H1 (cell line): Measurements from ENCODE around the gene L3MBTL4. TPM values are rescaled to one million over a fixed set of nuclear protein-coding genes. Genes with fewer than 3 reads are reported as not detected.

Source experiments
- BCL11A ChIP-seq, 2 experiments: IDR thresholded peaks; one replicate each; pipeline ENCODE4 v1.6.1; 2011; ENCODE audit warnings: low read depth in 2 of 2, low read length in 2 of 2, mild to moderate bottlenecking in 2 of 2
- E2F6 ChIP-seq: IDR thresholded peaks from 2 replicates; pipeline ENCODE4 v1.6.1; 2012; ENCODE audit warnings: inconsistent platforms
- TBP ChIP-seq: IDR thresholded peaks from 2 replicates; pipeline ENCODE4 v1.6.1; 2011; ENCODE audit warnings: low read depth, low read length, improper control_type of control experiment
- polyA plus RNA-seq, 7 experiments: library from polyadenylated mRNA; depleted of rRNA in 3 of 7; stranded (reverse) in 5 of 7; unstranded in 2 of 7; fragments of >200 nt in 5 of 7; fragments of 200-250 nt in 2 of 7; gene quantifications; 1 replicate in 5 of 7; 2 replicates in 1 of 7; 4 replicates in 1 of 7; pipeline versions ENCODE4 v1.2.1 to v1.2.3, GENCODE V29; 2011 to 2013; ENCODE audit warnings: missing spikeins in 2 of 7, mixed read lengths in 2 of 7
- total RNA-seq: library from RNA; stranded (reverse); fragmentation: NEBNext Ultra II Directional; extraction: Animal tissue kit (Norgen Biotek cat#: 25700); gene quantifications from 2 replicates; pipeline ENCODE4 v1.2.1, GENCODE V29; 2021

L3MBTL4 gene
- total and polyA plus RNA-seq, 2 of the 8 experiments (the other 6 are each of a cell fraction or from before 2014, with no cell fraction given) = 1.0 to 2.1 TPM

GRCh38 chr18:6452194-6452593, 37.5 kb upstream of the L3MBTL4 start (continued):
- TF ChIP-seq BCL11A (IDR thresholded peaks at IDR 0.05; ENCODE audit: low read depth in 2 of 2, low read length in 2 of 2) = no peak
- TF ChIP-seq TBP = no peak
- TF ChIP-seq E2F6 = no peak
